ENCODE results near the gene POLD1. TPM values are rescaled to one million over a fixed set of nuclear protein-coding genes. Genes with fewer than 3 reads are reported as not detected.

Gene POLD1
- total RNA-seq, 1 experiment from 2014 or later: 143 TPM

- Histone ChIP-seq H3K27ac (ENCODE audit: low read depth, low read length, poor library complexity, severe bottlenecking) (no peak overlapping the region), H3K9me3 (ENCODE audit: low read depth, low read length, poor library complexity, severe bottlenecking) (no peaks in the 10 kb centered on the region), H3K4me3 (ENCODE audit: low read depth, low read length, poor library complexity, severe bottlenecking) (no peak overlapping the region), H3K27me3 (replicated peaks; ENCODE audit: insufficient read depth, low read depth, low read length, poor library complexity) (peaks cover 4% of the 10 kb centered on the region), H3K36me3 (ENCODE audit: insufficient read depth, low read length, poor library complexity, severe bottlenecking) (no peaks in the 10 kb centered on the region), H3K4me1 (ENCODE audit: insufficient read depth, low read length, poor library complexity, severe bottlenecking) (peaks cover 5% of the 10 kb centered on the region)
- TF ChIP-seq CTCF (conservative IDR thresholded peaks at IDR 0.05; ENCODE audit: low read depth, low read length) (peak; percentile 86), EZH2 (IDR thresholded peaks at IDR 0.05; ENCODE audit: borderline replicate concordance, low read depth, low read length, poor library complexity, severe bottlenecking) (no peak)
- DNase-seq (ENCODE audit: low spot score): peak; percentile 75
- ChIA-PET POLR2A (ENCODE audit: low non-redundant PET) (no interaction called here), CTCF (interaction anchor here (1.0 to 1.5 kb wide), 3 partner anchors 14 to 104 kb away, joined by 3 to 8 read pairs (median 5); no protein-coding TSS in a partner anchor)
- no TSS peak for BruUV-seq (replicated peaks)
- intact Hi-C loops (cut with micrococcal nuclease; ENCODE audit: unreplicated experiment): loop anchor here (1.0 to 2.0 kb wide), 2 partner anchors 93 to 104 kb away; no protein-coding TSS in a partner anchor
These were observed 77.1 kb downstream of the POLD1 start for GRCh38 chr19:50461066-50461875.

DNA sequence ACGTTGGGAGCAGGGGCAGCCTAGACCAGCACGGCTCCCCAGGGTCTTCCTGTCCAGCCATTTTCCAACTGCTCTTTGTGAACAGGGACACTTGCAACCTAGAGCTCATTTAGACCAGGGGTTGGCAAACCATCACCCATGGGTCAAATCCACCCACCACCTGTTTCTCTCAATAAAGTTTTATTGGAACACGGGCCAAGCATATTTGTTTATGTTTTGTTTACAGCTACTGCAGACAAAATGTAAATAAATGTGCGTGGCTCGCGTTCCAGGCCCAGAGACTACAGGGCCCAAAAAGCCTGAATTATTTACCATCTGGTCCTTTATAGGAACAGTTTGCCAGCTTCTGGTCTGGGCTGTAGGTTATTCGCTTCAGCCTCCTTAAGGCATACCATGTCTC is 78.8 kb downstream of the POLD1 start:
- intact Hi-C loops (cut with micrococcal nuclease; ENCODE audit: unreplicated experiment): no loop called here
- CTCF ChIA-PET: no interaction called here
- POLR2A ChIA-PET (ENCODE audit: low non-redundant PET): no interaction called here
- Histone ChIP-seq H3K9me3 (ENCODE audit: low read depth, low read length, poor library complexity, severe bottlenecking) (no peaks in the 10 kb centered on the region), H3K36me3 (ENCODE audit: insufficient read depth, low read length, poor library complexity, severe bottlenecking) (no peaks in the 10 kb centered on the region), H3K4me3 (ENCODE audit: low read depth, low read length, poor library complexity, severe bottlenecking) (no peak overlapping the region), H3K27me3 (replicated peaks; ENCODE audit: insufficient read depth, low read depth, low read length, poor library complexity) (peaks cover 4% of the 10 kb centered on the region), H3K27ac (ENCODE audit: low read depth, low read length, poor library complexity, severe bottlenecking) (no peak overlapping the region), H3K4me1 (ENCODE audit: insufficient read depth, low read length, poor library complexity, severe bottlenecking) (peaks cover 5% of the 10 kb centered on the region)
- no peak for TF ChIP-seq EZH2 (IDR thresholded peaks at IDR 0.05; ENCODE audit: borderline replicate concordance, low read depth, low read length, poor library complexity, severe bottlenecking)
- TF ChIP-seq CTCF (conservative IDR thresholded peaks at IDR 0.05; ENCODE audit: low read depth, low read length): no peak
- BruUV-seq (replicated peaks): no TSS peak
- no peak for DNase-seq (ENCODE audit: low spot score)

GRCh38 chr19:50464348-50464747 is 80.2 kb downstream of the POLD1 start:
- Histone ChIP-seq H3K9me3 (ENCODE audit: low read depth, low read length, poor library complexity, severe bottlenecking) (no peaks in the 10 kb centered on the region), H3K36me3 (ENCODE audit: insufficient read depth, low read length, poor library complexity, severe bottlenecking) (no peaks in the 10 kb centered on the region), H3K4me1 (ENCODE audit: insufficient read depth, low read length, poor library complexity, severe bottlenecking) (no peaks in the 10 kb centered on the region), H3K4me3 (ENCODE audit: low read depth, low read length, poor library complexity, severe bottlenecking) (no peak overlapping the region), H3K27me3 (replicated peaks; ENCODE audit: insufficient read depth, low read depth, low read length, poor library complexity) (no peaks in the 10 kb centered on the region), H3K27ac (ENCODE audit: low read depth, low read length, poor library complexity, severe bottlenecking) (no peak overlapping the region)
- no peak for DNase-seq (ENCODE audit: low spot score)
- intact Hi-C loops (cut with micrococcal nuclease; ENCODE audit: unreplicated experiment): no loop called here
- BruUV-seq (replicated peaks): no TSS peak
- ChIA-PET CTCF (no interaction called here), POLR2A (ENCODE audit: low non-redundant PET) (no interaction called here)
- TF ChIP-seq EZH2 (IDR thresholded peaks at IDR 0.05; ENCODE audit: borderline replicate concordance, low read depth, low read length, poor library complexity, severe bottlenecking) (no peak), CTCF (conservative IDR thresholded peaks at IDR 0.05; ENCODE audit: low read depth, low read length) (no peak)

Data from A673 (cell line).